Testis (tissue), 2 donors: ENCODE data around the gene FCRL2.

Experiments
- POLR2A ChIP-seq: fragments of 450-650 bp; IDR thresholded peaks from one replicate; pipeline ENCODE4 v1.6.1; 2017; ENCODE audit warnings: antibody characterized with exemption, mild to moderate bottlenecking, moderate library complexity
- TF ChIP-seq, protein P1 (sequence below), 3 experiments: fragments of 450-650 bp in 2 of 3; fragments of 200-600 bp in 1 of 3; sonication (generic) in 1 of 3; IDR thresholded peaks; one replicate each; pipeline ENCODE4 v1.5.1; 2016 to 2019; ENCODE audit warnings: antibody characterized with exemption in 3 of 3, mild to moderate bottlenecking in 2 of 3, moderate library complexity in 1 of 3

DNA sequence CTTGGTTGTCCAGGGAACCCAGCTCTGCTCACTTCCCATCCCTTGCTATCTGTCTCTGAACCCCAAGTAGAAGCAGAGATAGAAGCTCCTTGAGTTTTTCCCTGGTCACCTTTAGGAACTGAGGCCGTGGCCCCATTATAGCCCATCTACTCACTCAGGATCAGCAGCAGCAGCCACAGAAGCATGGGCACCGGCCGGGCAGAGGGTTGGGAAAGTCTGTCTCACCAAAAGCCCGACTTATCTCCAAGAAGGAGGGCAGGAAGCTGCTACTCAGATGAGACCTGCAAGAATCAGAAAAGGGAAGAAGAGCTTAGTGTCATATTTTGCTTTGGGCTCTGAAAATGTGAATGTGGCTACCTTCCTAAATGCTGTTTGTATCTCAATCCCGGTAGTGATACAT, 76.6 kb downstream of the FCRL2 start:
- no peak for TF ChIP-seq POLR2A
- TF ChIP-seq, protein P1, sequence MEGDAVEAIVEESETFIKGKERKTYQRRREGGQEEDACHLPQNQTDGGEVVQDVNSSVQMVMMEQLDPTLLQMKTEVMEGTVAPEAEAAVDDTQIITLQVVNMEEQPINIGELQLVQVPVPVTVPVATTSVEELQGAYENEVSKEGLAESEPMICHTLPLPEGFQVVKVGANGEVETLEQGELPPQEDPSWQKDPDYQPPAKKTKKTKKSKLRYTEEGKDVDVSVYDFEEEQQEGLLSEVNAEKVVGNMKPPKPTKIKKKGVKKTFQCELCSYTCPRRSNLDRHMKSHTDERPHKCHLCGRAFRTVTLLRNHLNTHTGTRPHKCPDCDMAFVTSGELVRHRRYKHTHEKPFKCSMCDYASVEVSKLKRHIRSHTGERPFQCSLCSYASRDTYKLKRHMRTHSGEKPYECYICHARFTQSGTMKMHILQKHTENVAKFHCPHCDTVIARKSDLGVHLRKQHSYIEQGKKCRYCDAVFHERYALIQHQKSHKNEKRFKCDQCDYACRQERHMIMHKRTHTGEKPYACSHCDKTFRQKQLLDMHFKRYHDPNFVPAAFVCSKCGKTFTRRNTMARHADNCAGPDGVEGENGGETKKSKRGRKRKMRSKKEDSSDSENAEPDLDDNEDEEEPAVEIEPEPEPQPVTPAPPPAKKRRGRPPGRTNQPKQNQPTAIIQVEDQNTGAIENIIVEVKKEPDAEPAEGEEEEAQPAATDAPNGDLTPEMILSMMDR (IDR thresholded peaks at IDR 0.05): no peak
